K562 (cell line): ENCODE results near the gene LCLAT1.

Experiments used
- BRCA1 ChIP-seq, 2 experiments: fragments of 450-650 bp in 1 of 2; sonication (generic) in 1 of 2; formaldehyde crosslinking in 1 of 2; IDR thresholded peaks; 2 replicates each; pipeline versions ENCODE4 v1.5.0 to v1.6.1; 2017 to 2020; ENCODE audit warnings: mild to moderate bottlenecking in 1 of 2, missing genetic modification reagents in 1 of 2
- EWSR1 ChIP-seq: fragments of 450-650 bp; IDR thresholded peaks from 2 replicates; pipeline ENCODE4 v1.6.1; 2018; ENCODE audit warnings: borderline replicate concordance, mild to moderate bottlenecking, low read depth, moderate library complexity; ENCODE audit not compliant: partially characterized antibody
- SIN3B ChIP-seq: fragments of 450-650 bp; IDR thresholded peaks from 2 replicates; pipeline ENCODE4 v1.6.1; 2017; ENCODE audit warnings: low read depth, mild to moderate bottlenecking, moderate library complexity
- SP2 ChIP-seq: IDR thresholded peaks from 2 replicates; pipeline ENCODE4 v1.6.1; 2011; ENCODE audit warnings: mild to moderate bottlenecking, low read depth, low read length, moderate library complexity; ENCODE audit not compliant: poor library complexity, severe bottlenecking; ENCODE audit errors: extremely low read depth
- TEAD2 ChIP-seq: fragments of 450-650 bp; IDR thresholded peaks from 2 replicates; pipeline ENCODE4 v1.6.1; 2016; ENCODE audit warnings: missing genetic modification characterization, control low read depth, missing compliant biosample characterization
- ZNF263 ChIP-seq: sonication (generic); formaldehyde crosslinking; IDR thresholded peaks from 2 replicates; pipeline ENCODE4 v1.8.0; 2022; ENCODE audit warnings: mild to moderate bottlenecking, missing genetic modification reagents, borderline replicate concordance
- ZZZ3 ChIP-seq: fragments of 450-650 bp; IDR thresholded peaks from 2 replicates; pipeline ENCODE4 v1.6.1; 2016; ENCODE audit warnings: antibody characterized with exemption, mild to moderate bottlenecking, moderate library complexity
- TF ChIP-seq, protein P1 (sequence below), 3 experiments: IDR thresholded peaks in 2 of 3; conservative IDR thresholded peaks in 1 of 3; 2 replicates each; pipeline ENCODE4 v1.5.1; 2011 to 2012; ENCODE audit warnings: low read length in 3 of 3, mild to moderate bottlenecking in 3 of 3, control low read depth in 2 of 3, improper control_type of control experiment in 1 of 3, inconsistent platforms in 1 of 3, low read depth in 1 of 3, mixed read lengths in 1 of 3, moderate library complexity in 1 of 3; ENCODE audit not compliant: insufficient read depth in 2 of 3
- TF ChIP-seq, protein P2 (sequence below), 2 experiments: IDR thresholded peaks; 2 replicates each; pipeline ENCODE4 v1.6.1; 2011; ENCODE audit warnings: borderline replicate concordance in 1 of 2, control low read depth in 1 of 2, low read depth in 1 of 2, low read length in 1 of 2, mild to moderate bottlenecking in 1 of 2, mixed read lengths in 1 of 2, moderate library complexity in 1 of 2; ENCODE audit not compliant: insufficient read depth in 1 of 2, insufficient read length in 1 of 2, poor library complexity in 1 of 2, severe bottlenecking in 1 of 2; ENCODE audit errors: extremely low read depth in 1 of 2
- TF ChIP-seq, protein P3 (sequence below): fragments of 200-800 bp; sonication (Bioruptor generic); IDR thresholded peaks from 2 replicates; pipeline ENCODE4 v1.6.1; 2016; ENCODE audit warnings: missing genetic modification characterization, missing compliant biosample characterization
- TF ChIP-seq, protein P4 (sequence below), 2 experiments: fragments of 200-800 bp in 1 of 2; sonication (Bioruptor generic) in 1 of 2; sonication (generic) in 1 of 2; formaldehyde crosslinking in 1 of 2; IDR thresholded peaks in 1 of 2; conservative IDR thresholded peaks in 1 of 2; 2 replicates each; pipeline versions ENCODE4 v1.5.0 to v1.6.1; 2016 to 2020; ENCODE audit warnings: missing compliant biosample characterization in 1 of 2, missing genetic modification characterization in 1 of 2, missing genetic modification reagents in 1 of 2
- TF ChIP-seq, protein P5 (sequence below): sonication (generic); formaldehyde crosslinking; IDR thresholded peaks from 2 replicates; pipeline ENCODE4 v1.8.0; 2022; ENCODE audit warnings: mild to moderate bottlenecking, missing genetic modification reagents
- TF ChIP-seq, protein P6 (sequence below): fragments of 450-650 bp; IDR thresholded peaks from 2 replicates; pipeline ENCODE4 v1.6.1; 2016; ENCODE audit warnings: borderline replicate concordance
- TF ChIP-seq, protein P7 (sequence below), 2 experiments: fragments of 450-650 bp in 1 of 2; sonication (generic) in 1 of 2; formaldehyde crosslinking; conservative IDR thresholded peaks; 2 replicates each; pipeline versions ENCODE4 v1.4.0 to v1.8.1; 2020 to 2022; ENCODE audit warnings: mild to moderate bottlenecking in 1 of 2, missing genetic modification reagents in 1 of 2

DNA sequence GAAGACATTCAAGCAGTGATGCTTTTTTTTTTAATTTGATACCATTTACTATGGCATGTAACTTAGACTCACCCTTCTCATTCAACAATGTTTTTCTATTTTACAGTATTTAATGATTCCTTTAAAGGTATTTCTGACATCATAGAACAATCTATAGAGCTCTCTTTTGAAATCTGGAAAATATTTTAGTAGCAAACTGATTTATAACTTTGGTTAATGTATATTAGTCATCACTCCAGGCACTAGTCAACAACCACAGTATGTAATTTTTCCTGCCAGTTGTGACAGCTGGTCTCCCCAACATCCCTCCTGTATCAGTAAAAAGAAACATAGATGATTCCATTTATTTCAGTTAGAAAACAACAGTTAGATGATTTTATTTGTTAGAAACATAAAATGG is 122.9 kb downstream of the LCLAT1 start:
- TF ChIP-seq, protein P1, sequence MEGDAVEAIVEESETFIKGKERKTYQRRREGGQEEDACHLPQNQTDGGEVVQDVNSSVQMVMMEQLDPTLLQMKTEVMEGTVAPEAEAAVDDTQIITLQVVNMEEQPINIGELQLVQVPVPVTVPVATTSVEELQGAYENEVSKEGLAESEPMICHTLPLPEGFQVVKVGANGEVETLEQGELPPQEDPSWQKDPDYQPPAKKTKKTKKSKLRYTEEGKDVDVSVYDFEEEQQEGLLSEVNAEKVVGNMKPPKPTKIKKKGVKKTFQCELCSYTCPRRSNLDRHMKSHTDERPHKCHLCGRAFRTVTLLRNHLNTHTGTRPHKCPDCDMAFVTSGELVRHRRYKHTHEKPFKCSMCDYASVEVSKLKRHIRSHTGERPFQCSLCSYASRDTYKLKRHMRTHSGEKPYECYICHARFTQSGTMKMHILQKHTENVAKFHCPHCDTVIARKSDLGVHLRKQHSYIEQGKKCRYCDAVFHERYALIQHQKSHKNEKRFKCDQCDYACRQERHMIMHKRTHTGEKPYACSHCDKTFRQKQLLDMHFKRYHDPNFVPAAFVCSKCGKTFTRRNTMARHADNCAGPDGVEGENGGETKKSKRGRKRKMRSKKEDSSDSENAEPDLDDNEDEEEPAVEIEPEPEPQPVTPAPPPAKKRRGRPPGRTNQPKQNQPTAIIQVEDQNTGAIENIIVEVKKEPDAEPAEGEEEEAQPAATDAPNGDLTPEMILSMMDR (IDR thresholded peaks at IDR 0.05 in 2 of 3, conservative IDR thresholded peaks at IDR 0.05 in 1 of 3; ENCODE audit: insufficient read depth in 2 of 3, low read depth in 1 of 3, low read length in 3 of 3) = no peak
- TF ChIP-seq, protein P2, sequence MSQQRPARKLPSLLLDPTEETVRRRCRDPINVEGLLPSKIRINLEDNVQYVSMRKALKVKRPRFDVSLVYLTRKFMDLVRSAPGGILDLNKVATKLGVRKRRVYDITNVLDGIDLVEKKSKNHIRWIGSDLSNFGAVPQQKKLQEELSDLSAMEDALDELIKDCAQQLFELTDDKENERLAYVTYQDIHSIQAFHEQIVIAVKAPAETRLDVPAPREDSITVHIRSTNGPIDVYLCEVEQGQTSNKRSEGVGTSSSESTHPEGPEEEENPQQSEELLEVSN (IDR thresholded peaks at IDR 0.05; ENCODE audit: borderline replicate concordance in 1 of 2, extremely low read depth in 1 of 2, insufficient read depth in 1 of 2, insufficient read length in 1 of 2, low read depth in 1 of 2, low read length in 1 of 2, poor library complexity in 1 of 2, severe bottlenecking in 1 of 2) = no peak
- TF ChIP-seq ZNF263 (CRISPR knock-in tag) = no peak
- no peak for TF ChIP-seq SIN3B
- TF ChIP-seq, protein P3, sequence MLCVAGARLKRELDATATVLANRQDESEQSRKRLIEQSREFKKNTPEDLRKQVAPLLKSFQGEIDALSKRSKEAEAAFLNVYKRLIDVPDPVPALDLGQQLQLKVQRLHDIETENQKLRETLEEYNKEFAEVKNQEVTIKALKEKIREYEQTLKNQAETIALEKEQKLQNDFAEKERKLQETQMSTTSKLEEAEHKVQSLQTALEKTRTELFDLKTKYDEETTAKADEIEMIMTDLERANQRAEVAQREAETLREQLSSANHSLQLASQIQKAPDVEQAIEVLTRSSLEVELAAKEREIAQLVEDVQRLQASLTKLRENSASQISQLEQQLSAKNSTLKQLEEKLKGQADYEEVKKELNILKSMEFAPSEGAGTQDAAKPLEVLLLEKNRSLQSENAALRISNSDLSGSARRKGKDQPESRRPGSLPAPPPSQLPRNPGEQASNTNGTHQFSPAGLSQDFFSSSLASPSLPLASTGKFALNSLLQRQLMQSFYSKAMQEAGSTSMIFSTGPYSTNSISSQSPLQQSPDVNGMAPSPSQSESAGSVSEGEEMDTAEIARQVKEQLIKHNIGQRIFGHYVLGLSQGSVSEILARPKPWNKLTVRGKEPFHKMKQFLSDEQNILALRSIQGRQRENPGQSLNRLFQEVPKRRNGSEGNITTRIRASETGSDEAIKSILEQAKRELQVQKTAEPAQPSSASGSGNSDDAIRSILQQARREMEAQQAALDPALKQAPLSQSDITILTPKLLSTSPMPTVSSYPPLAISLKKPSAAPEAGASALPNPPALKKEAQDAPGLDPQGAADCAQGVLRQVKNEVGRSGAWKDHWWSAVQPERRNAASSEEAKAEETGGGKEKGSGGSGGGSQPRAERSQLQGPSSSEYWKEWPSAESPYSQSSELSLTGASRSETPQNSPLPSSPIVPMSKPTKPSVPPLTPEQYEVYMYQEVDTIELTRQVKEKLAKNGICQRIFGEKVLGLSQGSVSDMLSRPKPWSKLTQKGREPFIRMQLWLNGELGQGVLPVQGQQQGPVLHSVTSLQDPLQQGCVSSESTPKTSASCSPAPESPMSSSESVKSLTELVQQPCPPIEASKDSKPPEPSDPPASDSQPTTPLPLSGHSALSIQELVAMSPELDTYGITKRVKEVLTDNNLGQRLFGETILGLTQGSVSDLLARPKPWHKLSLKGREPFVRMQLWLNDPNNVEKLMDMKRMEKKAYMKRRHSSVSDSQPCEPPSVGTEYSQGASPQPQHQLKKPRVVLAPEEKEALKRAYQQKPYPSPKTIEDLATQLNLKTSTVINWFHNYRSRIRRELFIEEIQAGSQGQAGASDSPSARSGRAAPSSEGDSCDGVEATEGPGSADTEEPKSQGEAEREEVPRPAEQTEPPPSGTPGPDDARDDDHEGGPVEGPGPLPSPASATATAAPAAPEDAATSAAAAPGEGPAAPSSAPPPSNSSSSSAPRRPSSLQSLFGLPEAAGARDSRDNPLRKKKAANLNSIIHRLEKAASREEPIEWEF = no peak
- TF ChIP-seq, protein P4, sequence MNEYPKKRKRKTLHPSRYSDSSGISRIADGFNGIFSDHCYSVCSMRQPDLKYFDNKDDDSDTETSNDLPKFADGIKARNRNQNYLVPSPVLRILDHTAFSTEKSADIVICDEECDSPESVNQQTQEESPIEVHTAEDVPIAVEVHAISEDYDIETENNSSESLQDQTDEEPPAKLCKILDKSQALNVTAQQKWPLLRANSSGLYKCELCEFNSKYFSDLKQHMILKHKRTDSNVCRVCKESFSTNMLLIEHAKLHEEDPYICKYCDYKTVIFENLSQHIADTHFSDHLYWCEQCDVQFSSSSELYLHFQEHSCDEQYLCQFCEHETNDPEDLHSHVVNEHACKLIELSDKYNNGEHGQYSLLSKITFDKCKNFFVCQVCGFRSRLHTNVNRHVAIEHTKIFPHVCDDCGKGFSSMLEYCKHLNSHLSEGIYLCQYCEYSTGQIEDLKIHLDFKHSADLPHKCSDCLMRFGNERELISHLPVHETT (CRISPR knock-in tag; conservative IDR thresholded peaks at IDR 0.05 in 1 of 2, IDR thresholded peaks at IDR 0.05 in 1 of 2) = no peak
- TF ChIP-seq, protein P5, sequence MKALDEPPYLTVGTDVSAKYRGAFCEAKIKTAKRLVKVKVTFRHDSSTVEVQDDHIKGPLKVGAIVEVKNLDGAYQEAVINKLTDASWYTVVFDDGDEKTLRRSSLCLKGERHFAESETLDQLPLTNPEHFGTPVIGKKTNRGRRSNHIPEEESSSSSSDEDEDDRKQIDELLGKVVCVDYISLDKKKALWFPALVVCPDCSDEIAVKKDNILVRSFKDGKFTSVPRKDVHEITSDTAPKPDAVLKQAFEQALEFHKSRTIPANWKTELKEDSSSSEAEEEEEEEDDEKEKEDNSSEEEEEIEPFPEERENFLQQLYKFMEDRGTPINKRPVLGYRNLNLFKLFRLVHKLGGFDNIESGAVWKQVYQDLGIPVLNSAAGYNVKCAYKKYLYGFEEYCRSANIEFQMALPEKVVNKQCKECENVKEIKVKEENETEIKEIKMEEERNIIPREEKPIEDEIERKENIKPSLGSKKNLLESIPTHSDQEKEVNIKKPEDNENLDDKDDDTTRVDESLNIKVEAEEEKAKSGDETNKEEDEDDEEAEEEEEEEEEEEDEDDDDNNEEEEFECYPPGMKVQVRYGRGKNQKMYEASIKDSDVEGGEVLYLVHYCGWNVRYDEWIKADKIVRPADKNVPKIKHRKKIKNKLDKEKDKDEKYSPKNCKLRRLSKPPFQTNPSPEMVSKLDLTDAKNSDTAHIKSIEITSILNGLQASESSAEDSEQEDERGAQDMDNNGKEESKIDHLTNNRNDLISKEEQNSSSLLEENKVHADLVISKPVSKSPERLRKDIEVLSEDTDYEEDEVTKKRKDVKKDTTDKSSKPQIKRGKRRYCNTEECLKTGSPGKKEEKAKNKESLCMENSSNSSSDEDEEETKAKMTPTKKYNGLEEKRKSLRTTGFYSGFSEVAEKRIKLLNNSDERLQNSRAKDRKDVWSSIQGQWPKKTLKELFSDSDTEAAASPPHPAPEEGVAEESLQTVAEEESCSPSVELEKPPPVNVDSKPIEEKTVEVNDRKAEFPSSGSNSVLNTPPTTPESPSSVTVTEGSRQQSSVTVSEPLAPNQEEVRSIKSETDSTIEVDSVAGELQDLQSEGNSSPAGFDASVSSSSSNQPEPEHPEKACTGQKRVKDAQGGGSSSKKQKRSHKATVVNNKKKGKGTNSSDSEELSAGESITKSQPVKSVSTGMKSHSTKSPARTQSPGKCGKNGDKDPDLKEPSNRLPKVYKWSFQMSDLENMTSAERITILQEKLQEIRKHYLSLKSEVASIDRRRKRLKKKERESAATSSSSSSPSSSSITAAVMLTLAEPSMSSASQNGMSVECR (CRISPR knock-in tag) = no peak
- no peak for TF ChIP-seq SP2
- no peak for TF ChIP-seq EWSR1
- TF ChIP-seq, protein P6, sequence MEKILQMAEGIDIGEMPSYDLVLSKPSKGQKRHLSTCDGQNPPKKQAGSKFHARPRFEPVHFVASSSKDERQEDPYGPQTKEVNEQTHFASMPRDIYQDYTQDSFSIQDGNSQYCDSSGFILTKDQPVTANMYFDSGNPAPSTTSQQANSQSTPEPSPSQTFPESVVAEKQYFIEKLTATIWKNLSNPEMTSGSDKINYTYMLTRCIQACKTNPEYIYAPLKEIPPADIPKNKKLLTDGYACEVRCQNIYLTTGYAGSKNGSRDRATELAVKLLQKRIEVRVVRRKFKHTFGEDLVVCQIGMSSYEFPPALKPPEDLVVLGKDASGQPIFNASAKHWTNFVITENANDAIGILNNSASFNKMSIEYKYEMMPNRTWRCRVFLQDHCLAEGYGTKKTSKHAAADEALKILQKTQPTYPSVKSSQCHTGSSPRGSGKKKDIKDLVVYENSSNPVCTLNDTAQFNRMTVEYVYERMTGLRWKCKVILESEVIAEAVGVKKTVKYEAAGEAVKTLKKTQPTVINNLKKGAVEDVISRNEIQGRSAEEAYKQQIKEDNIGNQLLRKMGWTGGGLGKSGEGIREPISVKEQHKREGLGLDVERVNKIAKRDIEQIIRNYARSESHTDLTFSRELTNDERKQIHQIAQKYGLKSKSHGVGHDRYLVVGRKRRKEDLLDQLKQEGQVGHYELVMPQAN = no peak
- TF ChIP-seq BRCA1 (IDR thresholded peaks at IDR 0.05) = no peak
- TF ChIP-seq BRCA1 (CRISPR knock-in tag; IDR thresholded peaks at IDR 0.05) = no peak
- TF ChIP-seq, protein P7, sequence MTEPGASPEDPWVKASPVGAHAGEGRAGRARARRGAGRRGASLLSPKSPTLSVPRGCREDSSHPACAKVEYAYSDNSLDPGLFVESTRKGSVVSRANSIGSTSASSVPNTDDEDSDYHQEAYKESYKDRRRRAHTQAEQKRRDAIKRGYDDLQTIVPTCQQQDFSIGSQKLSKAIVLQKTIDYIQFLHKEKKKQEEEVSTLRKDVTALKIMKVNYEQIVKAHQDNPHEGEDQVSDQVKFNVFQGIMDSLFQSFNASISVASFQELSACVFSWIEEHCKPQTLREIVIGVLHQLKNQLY (CRISPR knock-in tag; conservative IDR thresholded peaks at IDR 0.05) = no peak
- TF ChIP-seq ZZZ3 = no peak
- TF ChIP-seq TEAD2 (tag) = no peak
